Hepatocyte (in vitro differentiated cells): ENCODE measurements around the gene RASSF1. TPM values are rescaled to one million over a fixed set of nuclear protein-coding genes. Genes with fewer than 3 reads are reported as not detected.
A peak's percentile ranks its signal among the peaks of the same experiment; 100 is the strongest.

Experiments
- DNase-seq: peaks from one replicate; pipeline ENCODE4 v3.0.0-alpha.2; 2016; ENCODE audit warnings: low spot score
- H2AFZ ChIP-seq: fragments of 200-600 bp; sonication (generic); 2 replicates; pipeline ENCODE4 v1.6.0; 2016; ENCODE audit warnings: antibody characterized with exemption, mild to moderate bottlenecking
- H3K27ac ChIP-seq: fragments of 200-600 bp; sonication (generic); 2 replicates; pipeline ENCODE4 v1.5.1; 2016; ENCODE audit warnings: mild to moderate bottlenecking
- H3K27me3 ChIP-seq: fragments of 200-600 bp; sonication (generic); 2 replicates; pipeline ENCODE4 v1.6.1; 2016
- H3K36me3 ChIP-seq: fragments of 200-600 bp; sonication (generic); replicated peaks from 2 replicates; pipeline ENCODE4 v1.5.1; 2016; ENCODE audit warnings: low read depth; ENCODE audit not compliant: insufficient read depth
- H3K4me1 ChIP-seq: fragments of 200-600 bp; sonication (generic); 2 replicates; pipeline ENCODE4 v1.5.1; 2016; ENCODE audit warnings: mild to moderate bottlenecking, moderate library complexity; ENCODE audit not compliant: insufficient read depth
- H3K4me2 ChIP-seq: fragments of 200-600 bp; sonication (generic); 2 replicates; pipeline ENCODE4 v1.6.0; 2016
- H3K4me3 ChIP-seq: fragments of 200-600 bp; sonication (generic); 2 replicates; pipeline ENCODE4 v1.5.1; 2016; ENCODE audit warnings: mild to moderate bottlenecking
- H3K79me2 ChIP-seq: fragments of 200-600 bp; sonication (generic); 2 replicates; pipeline ENCODE4 v1.6.0; 2017; ENCODE audit warnings: mild to moderate bottlenecking
- H3K9me2 ChIP-seq: fragments of 200-600 bp; sonication (generic); replicated peaks from 2 replicates; pipeline ENCODE4 v1.6.0; 2017; ENCODE audit warnings: mild to moderate bottlenecking; ENCODE audit not compliant: insufficient read depth
- H3K9me3 ChIP-seq: fragments of 200-600 bp; sonication (generic); 2 replicates; pipeline ENCODE4 v1.5.1; 2016; ENCODE audit warnings: low read depth, mild to moderate bottlenecking
- H4K20me1 ChIP-seq: fragments of 200-600 bp; sonication (generic); 2 replicates; pipeline ENCODE4 v1.6.0; 2016; ENCODE audit warnings: mild to moderate bottlenecking; ENCODE audit not compliant: insufficient read depth, poor library complexity, severe bottlenecking
- EZH2 ChIP-seq: fragments of 200-600 bp; sonication (generic); IDR thresholded peaks from 2 replicates; pipeline ENCODE4 v1.6.1; 2016; ENCODE audit warnings: antibody characterized with exemption, mild to moderate bottlenecking, borderline replicate concordance
- EZH2phosphoT487 ChIP-seq: fragments of 200-600 bp; sonication (generic); IDR thresholded peaks from one replicate; pipeline ENCODE4 v1.6.1; 2018; ENCODE audit warnings: antibody characterized with exemption, mild to moderate bottlenecking, low read depth, moderate library complexity; ENCODE audit not compliant: unreplicated experiment, severe bottlenecking
- WGBS: methylation state at CpG from one replicate; pipeline ENCODE4 v1.1.6; 2016; ENCODE audit warnings: low lambda C conversion rate; ENCODE audit errors: missing lambda C conversion rate; 5-methylcytosine and 5-hydroxymethylcytosine counted together
- polyA plus RNA-seq: library from polyadenylated mRNA; unstranded; fragments of >200 nt; fragmentation: Nextera tagmentation; extraction: Ambion mirVana; gene quantifications from 2 replicates; pipeline ENCODE4 v1.2.1, GENCODE V29; 2016
- total RNA-seq: library from RNA; depleted of rRNA; stranded (reverse); fragments of >200 nt; gene quantifications from 2 replicates; pipeline ENCODE4 v1.2.3, GENCODE V29; 2014
- TF ChIP-seq, protein P1 (sequence below): fragments of 200-600 bp; sonication (generic); IDR thresholded peaks from 2 replicates; pipeline ENCODE4 v1.5.1; 2016; ENCODE audit warnings: antibody characterized with exemption, mild to moderate bottlenecking; ENCODE audit not compliant: poor library complexity

RASSF1 gene
- total and polyA plus RNA-seq, 2 experiments from 2014 or later: 11.3 to 22.9 TPM

GRCh38 chr3:50365842-50366220, 25.2 kb upstream of the RASSF1 start:
- Histone ChIP-seq H3K27ac (no peak overlapping the region), H3K27me3 (no peaks in the 10 kb centered on the region), H4K20me1 (no peaks in the 10 kb centered on the region), H3K79me2 (no peaks in the 10 kb centered on the region), H3K36me3 (no peaks in the 10 kb centered on the region), H3K4me2 (peak overlapping the region; percentile 93), H3K4me3 (no peak overlapping the region), H2AFZ (no peak overlapping the region), H3K9me2 (no peaks in the 10 kb centered on the region), H3K9me3 (no peaks in the 10 kb centered on the region), H3K4me1 (no peaks in the 10 kb centered on the region)
- WGBS: 86% methylated on average over 5 of the region's 5 CpGs
- TF ChIP-seq, protein P1, sequence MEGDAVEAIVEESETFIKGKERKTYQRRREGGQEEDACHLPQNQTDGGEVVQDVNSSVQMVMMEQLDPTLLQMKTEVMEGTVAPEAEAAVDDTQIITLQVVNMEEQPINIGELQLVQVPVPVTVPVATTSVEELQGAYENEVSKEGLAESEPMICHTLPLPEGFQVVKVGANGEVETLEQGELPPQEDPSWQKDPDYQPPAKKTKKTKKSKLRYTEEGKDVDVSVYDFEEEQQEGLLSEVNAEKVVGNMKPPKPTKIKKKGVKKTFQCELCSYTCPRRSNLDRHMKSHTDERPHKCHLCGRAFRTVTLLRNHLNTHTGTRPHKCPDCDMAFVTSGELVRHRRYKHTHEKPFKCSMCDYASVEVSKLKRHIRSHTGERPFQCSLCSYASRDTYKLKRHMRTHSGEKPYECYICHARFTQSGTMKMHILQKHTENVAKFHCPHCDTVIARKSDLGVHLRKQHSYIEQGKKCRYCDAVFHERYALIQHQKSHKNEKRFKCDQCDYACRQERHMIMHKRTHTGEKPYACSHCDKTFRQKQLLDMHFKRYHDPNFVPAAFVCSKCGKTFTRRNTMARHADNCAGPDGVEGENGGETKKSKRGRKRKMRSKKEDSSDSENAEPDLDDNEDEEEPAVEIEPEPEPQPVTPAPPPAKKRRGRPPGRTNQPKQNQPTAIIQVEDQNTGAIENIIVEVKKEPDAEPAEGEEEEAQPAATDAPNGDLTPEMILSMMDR: no peak
- TF ChIP-seq EZH2phosphoT487: no peak
- no peak for TF ChIP-seq EZH2
- no peak for DNase-seq

GRCh38 chr3:50365080-50365841, 24.6 kb upstream of the RASSF1 start:
- peak; percentile 95 for DNase-seq
- Histone ChIP-seq H3K27me3 (no peaks in the 10 kb centered on the region), H3K27ac (peak overlapping the region; percentile 78), H3K4me3 (peak overlapping the region; percentile 45), H3K79me2 (no peaks in the 10 kb centered on the region), H3K4me2 (peak overlapping the region; percentile 93), H3K9me2 (no peaks in the 10 kb centered on the region), H2AFZ (peak overlapping the region; percentile 88), H4K20me1 (no peaks in the 10 kb centered on the region), H3K4me1 (no peaks in the 10 kb centered on the region), H3K9me3 (no peaks in the 10 kb centered on the region), H3K36me3 (no peaks in the 10 kb centered on the region)
- WGBS: 9% methylated on average over 43 of the region's 53 CpGs
- no peak for TF ChIP-seq EZH2phosphoT487

DNA sequence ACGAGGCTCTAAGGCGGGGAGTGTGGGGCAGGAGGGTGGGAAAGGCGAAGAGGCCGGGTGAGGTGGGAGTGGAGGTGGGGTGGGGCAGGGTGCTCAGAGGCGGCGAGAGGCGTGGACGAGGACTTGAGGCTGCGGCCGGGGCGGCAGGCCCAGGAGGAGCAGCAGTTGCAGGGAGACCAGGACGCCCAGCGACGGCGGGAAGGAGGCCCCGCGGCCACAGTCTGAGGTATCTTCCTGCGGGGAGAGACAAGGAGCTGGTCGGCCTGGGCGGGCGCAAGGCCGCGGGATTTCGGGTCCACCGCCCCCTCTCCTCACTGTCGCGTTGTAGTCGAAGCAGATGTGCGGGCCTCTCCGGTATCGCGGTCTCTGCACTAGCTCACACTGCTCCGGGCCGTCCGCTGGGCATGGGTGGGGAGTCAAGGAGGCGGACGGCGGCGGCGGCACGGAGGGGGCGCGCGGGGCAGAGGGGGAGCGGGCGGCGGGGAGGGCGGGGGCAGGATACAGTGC, 24.0 kb upstream of the RASSF1 start:
- Histone ChIP-seq H2AFZ (peak overlapping the region; percentile 88), H3K27ac (peak overlapping the region; percentile 52), H3K9me3 (no peaks in the 10 kb centered on the region), H3K27me3 (no peaks in the 10 kb centered on the region), H4K20me1 (no peaks in the 10 kb centered on the region), H3K9me2 (no peaks in the 10 kb centered on the region), H3K4me2 (peak overlapping the region; percentile 93), H3K79me2 (no peaks in the 10 kb centered on the region), H3K4me1 (no peaks in the 10 kb centered on the region), H3K4me3 (peak overlapping the region; percentile 37), H3K36me3 (no peaks in the 10 kb centered on the region)
- 7% methylated on average over 42 of the region's 48 CpGs for whole genome bisulfite sequencing
- DNase-seq: peak; percentile 58
- TF ChIP-seq, protein P1: no peak
- no peak for TF ChIP-seq EZH2
- TF ChIP-seq EZH2phosphoT487: no peak

DNA sequence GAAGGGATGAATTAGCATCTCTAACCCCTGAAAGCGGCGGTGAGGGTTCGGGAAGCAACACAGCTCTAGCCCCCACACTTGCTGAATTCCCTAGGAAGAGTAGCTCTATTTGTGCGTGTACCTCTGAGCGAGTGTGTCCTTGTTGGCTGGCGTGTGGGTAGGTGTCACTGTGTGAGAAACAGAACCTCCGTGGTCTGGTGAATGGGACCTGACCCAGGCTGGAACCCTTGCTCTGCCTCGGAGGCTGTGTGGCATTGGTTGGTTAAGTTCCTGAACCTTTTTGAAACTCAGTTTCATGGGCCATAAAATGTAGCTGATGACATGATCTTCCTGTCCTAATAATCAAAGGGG, 19.1 kb upstream of the RASSF1 start:
- no peak for TF ChIP-seq EZH2
- TF ChIP-seq, protein P1: no peak
- no peak for TF ChIP-seq EZH2phosphoT487
- no peak overlapping the region for H3K27ac ChIP-seq
- 20% methylated on average over 8 of the region's 8 CpGs for WGBS
- H4K20me1 ChIP-seq: peaks cover 38% of the 10 kb centered on the region
- H3K79me2 ChIP-seq: peaks cover 43% of the 10 kb centered on the region
- H3K9me2 ChIP-seq: no peaks in the 10 kb centered on the region
- peak overlapping the region; percentile 8 for H2AFZ ChIP-seq
- H3K9me3 ChIP-seq: no peaks in the 10 kb centered on the region
- DNase-seq: no peak
- H3K4me2 ChIP-seq: peak overlapping the region; percentile 65
- H3K4me1 ChIP-seq: peaks cover 27% of the 10 kb centered on the region
- no peaks in the 10 kb centered on the region for H3K27me3 ChIP-seq
- no peak overlapping the region for H3K4me3 ChIP-seq
- H3K36me3 ChIP-seq: no peaks in the 10 kb centered on the region
